Measurements from ENCODE around the gene PRPF6.

PRPF6 gene

GRCh38 chr20:63979557-63980316 lies 1.2 kb upstream of the PRPF6 start, which contains the start of gene SAMD10:
Gene SAMD10, minus strand, starts transcription at chr20:63979642. Its CDS starts 175 bp downstream, at chr20:63979467.
- Histone ChIP-seq H4K20me1 (ENCODE audit: insufficient read depth, low read length, poor library complexity, severe bottlenecking) (peaks cover 18% of the 10 kb centered on the region), H3K9ac (ENCODE audit: low read depth, low read length, poor library complexity, severe bottlenecking) (peak within 1 kb of the TSS; percentile 88), H3K4me3 (ENCODE audit: low read length, poor library complexity, severe bottlenecking) (peak within 1 kb of the TSS; percentile 90), H3K9me2 (replicated peaks; ENCODE audit: low read depth, low read length) (no peaks in the 10 kb centered on the region), H3K27me3 (ENCODE audit: insufficient read depth, low read length, poor library complexity, severe bottlenecking) (no peaks in the 10 kb centered on the region), H3K79me2 (ENCODE audit: insufficient read depth, low read length) (peaks cover 42% of the 10 kb centered on the region), H3K4me1 (ENCODE audit: insufficient read depth, low read length, poor library complexity, severe bottlenecking) (peaks cover 44% of the 10 kb centered on the region), H3K36me3 (ENCODE audit: insufficient read depth, low read length) (peaks cover 5% of the 10 kb centered on the region; the same call in 1 of the 2 replicates), H3F3A (ENCODE audit: low read depth) (0 out of 2 replicates have a peak, but pooled peaks cover 7% of the 10 kb centered on the region), H3K4me2 (ENCODE audit: low read depth, low read length, poor library complexity, severe bottlenecking) (peak within 1 kb of the TSS; percentile 92), H3K9me3 (ENCODE audit: insufficient read depth, low read depth, low read length) (no peaks in the 10 kb centered on the region), H2AFZ (ENCODE audit: low read length) (peak within 1 kb of the TSS; percentile 74)
- TF ChIP-seq CTCF (conservative IDR thresholded peaks at IDR 0.05; ENCODE audit: low read length) = 0 out of 2 replicates have a peak, but pooled peaks have one; percentile 21
- no peak for TF ChIP-seq EZH2phosphoT487 (IDR thresholded peaks at IDR 0.05; ENCODE audit: borderline replicate concordance)

GRCh38 chr20:63980317-63980805 lies 571 bp upstream of the PRPF6 start:
- Histone ChIP-seq H3K9ac (ENCODE audit: low read depth, low read length, poor library complexity, severe bottlenecking) (peak overlapping the region; percentile 88), H3K9me3 (ENCODE audit: insufficient read depth, low read depth, low read length) (no peaks in the 10 kb centered on the region), H3F3A (ENCODE audit: low read depth) (0 out of 2 replicates have a peak, but pooled peaks cover 7% of the 10 kb centered on the region), H3K4me1 (ENCODE audit: insufficient read depth, low read length, poor library complexity, severe bottlenecking) (peaks cover 44% of the 10 kb centered on the region), H3K36me3 (ENCODE audit: insufficient read depth, low read length) (peaks cover 11% of the 10 kb centered on the region; the same call in 1 of the 2 replicates), H2AFZ (ENCODE audit: low read length) (peak overlapping the region; percentile 74), H3K79me2 (ENCODE audit: insufficient read depth, low read length) (peaks cover 45% of the 10 kb centered on the region), H3K4me3 (ENCODE audit: low read length, poor library complexity, severe bottlenecking) (peak overlapping the region; percentile 90), H3K27me3 (ENCODE audit: insufficient read depth, low read length, poor library complexity, severe bottlenecking) (no peaks in the 10 kb centered on the region), H4K20me1 (ENCODE audit: insufficient read depth, low read length, poor library complexity, severe bottlenecking) (peaks cover 19% of the 10 kb centered on the region), H3K9me2 (replicated peaks; ENCODE audit: low read depth, low read length) (no peaks in the 10 kb centered on the region), H3K4me2 (ENCODE audit: low read depth, low read length, poor library complexity, severe bottlenecking) (peak overlapping the region; percentile 87)
- no peak for TF ChIP-seq EZH2phosphoT487 (IDR thresholded peaks at IDR 0.05; ENCODE audit: borderline replicate concordance)
- no peak for TF ChIP-seq CTCF (conservative IDR thresholded peaks at IDR 0.05; ENCODE audit: low read length)

GRCh38 chr20:63982937-63983336 lies 2.0 kb downstream of the PRPF6 start:
- Histone ChIP-seq H3F3A (ENCODE audit: low read depth) (0 out of 2 replicates have a peak, but pooled peaks cover 7% of the 10 kb centered on the region), H3K9me2 (replicated peaks; ENCODE audit: low read depth, low read length) (no peaks in the 10 kb centered on the region), H3K9ac (ENCODE audit: low read depth, low read length, poor library complexity, severe bottlenecking) (peak overlapping the region; percentile 40), H4K20me1 (ENCODE audit: insufficient read depth, low read length, poor library complexity, severe bottlenecking) (peaks cover 19% of the 10 kb centered on the region), H3K4me2 (ENCODE audit: low read depth, low read length, poor library complexity, severe bottlenecking) (peak overlapping the region; percentile 100), H2AFZ (ENCODE audit: low read length) (no peak overlapping the region), H3K79me2 (ENCODE audit: insufficient read depth, low read length) (peaks cover 45% of the 10 kb centered on the region), H3K9me3 (ENCODE audit: insufficient read depth, low read depth, low read length) (no peaks in the 10 kb centered on the region), H3K27me3 (ENCODE audit: insufficient read depth, low read length, poor library complexity, severe bottlenecking) (no peaks in the 10 kb centered on the region), H3K4me1 (ENCODE audit: insufficient read depth, low read length, poor library complexity, severe bottlenecking) (peaks cover 32% of the 10 kb centered on the region), H3K4me3 (ENCODE audit: low read length, poor library complexity, severe bottlenecking) (peak overlapping the region; percentile 90), H3K36me3 (ENCODE audit: insufficient read depth, low read length) (peaks cover 28% of the 10 kb centered on the region; the same call in 1 of the 2 replicates)
- no peak for TF ChIP-seq EZH2phosphoT487 (IDR thresholded peaks at IDR 0.05; ENCODE audit: borderline replicate concordance)
- TF ChIP-seq CTCF (conservative IDR thresholded peaks at IDR 0.05; ENCODE audit: low read length) = no peak

Measured in Loucy (cell line).